ENCODE data around the gene EMILIN3.

GRCh38 chr20:41336711-41337492 lies 29.7 kb downstream of the EMILIN3 start:
- TF ChIP-seq RARB (CRISPR knock-in tag; IDR thresholded peaks at IDR 0.05) (no peak), POU6F1 (CRISPR knock-in tag; IDR thresholded peaks at IDR 0.05; ENCODE audit: borderline replicate concordance, low read depth) (no peak), PATZ1 (CRISPR knock-in tag; IDR thresholded peaks at IDR 0.05; ENCODE audit: borderline replicate concordance) (no peak), CREB5 (CRISPR knock-in tag; IDR thresholded peaks at IDR 0.05; ENCODE audit: low read depth) (no peak), ZFP3 (CRISPR knock-in tag; IDR thresholded peaks at IDR 0.05) (no peak), OSR1 (CRISPR knock-in tag; IDR thresholded peaks at IDR 0.05) (no peak), ZFP30 (CRISPR knock-in tag; IDR thresholded peaks at IDR 0.05) (no peak), ESRRG (CRISPR knock-in tag; IDR thresholded peaks at IDR 0.05) (no peak), ARNTL (CRISPR knock-in tag; IDR thresholded peaks at IDR 0.05; ENCODE audit: borderline replicate concordance, low read depth) (no peak), CSDC2 (CRISPR knock-in tag; IDR thresholded peaks at IDR 0.05) (no peak), TSHZ2 (CRISPR knock-in tag; IDR thresholded peaks at IDR 0.05) (no peak), ZC3H10 (CRISPR knock-in tag; IDR thresholded peaks at IDR 0.05) (no peak)
